ENCODE measurements around the gene ADGRB3.

ADGRB3 gene

DNA sequence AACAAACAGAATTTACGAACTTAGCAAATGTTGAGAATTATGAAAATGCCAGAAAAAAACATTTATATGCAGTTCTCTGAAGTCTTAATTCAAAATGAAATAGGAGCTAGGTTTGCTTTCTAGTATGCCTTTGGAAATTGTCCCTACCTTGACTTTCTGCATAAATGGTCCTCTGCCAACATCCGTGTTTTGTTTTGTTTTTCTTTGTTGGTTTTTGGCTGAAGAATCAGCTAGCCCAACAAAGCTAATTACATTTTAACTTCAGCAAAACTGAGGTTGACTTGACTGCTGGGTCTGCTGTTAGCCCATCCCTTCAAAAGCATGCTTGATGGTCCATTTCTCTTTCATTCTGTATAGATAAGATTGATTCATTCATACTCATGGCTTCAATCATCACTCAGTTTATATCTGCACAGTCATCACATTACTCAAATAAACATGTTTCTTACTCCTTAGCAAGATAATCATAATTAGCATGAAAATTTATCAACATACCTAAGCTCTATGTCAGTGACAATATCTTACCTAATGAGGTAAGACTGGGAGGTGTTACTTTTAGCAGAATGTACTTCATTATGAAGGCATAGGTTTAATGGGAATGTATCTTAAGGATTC, 76.4 kb downstream of the ADGRB3 start:
- no peaks in the 10 kb centered on the region for H3K27me3 ChIP-seq (replicated peaks; ENCODE audit: control insufficient read depth, insufficient read depth, low read length)
- TF ChIP-seq, protein P1, sequence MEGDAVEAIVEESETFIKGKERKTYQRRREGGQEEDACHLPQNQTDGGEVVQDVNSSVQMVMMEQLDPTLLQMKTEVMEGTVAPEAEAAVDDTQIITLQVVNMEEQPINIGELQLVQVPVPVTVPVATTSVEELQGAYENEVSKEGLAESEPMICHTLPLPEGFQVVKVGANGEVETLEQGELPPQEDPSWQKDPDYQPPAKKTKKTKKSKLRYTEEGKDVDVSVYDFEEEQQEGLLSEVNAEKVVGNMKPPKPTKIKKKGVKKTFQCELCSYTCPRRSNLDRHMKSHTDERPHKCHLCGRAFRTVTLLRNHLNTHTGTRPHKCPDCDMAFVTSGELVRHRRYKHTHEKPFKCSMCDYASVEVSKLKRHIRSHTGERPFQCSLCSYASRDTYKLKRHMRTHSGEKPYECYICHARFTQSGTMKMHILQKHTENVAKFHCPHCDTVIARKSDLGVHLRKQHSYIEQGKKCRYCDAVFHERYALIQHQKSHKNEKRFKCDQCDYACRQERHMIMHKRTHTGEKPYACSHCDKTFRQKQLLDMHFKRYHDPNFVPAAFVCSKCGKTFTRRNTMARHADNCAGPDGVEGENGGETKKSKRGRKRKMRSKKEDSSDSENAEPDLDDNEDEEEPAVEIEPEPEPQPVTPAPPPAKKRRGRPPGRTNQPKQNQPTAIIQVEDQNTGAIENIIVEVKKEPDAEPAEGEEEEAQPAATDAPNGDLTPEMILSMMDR (IDR thresholded peaks at IDR 0.05; ENCODE audit: insufficient read depth, low read length, poor library complexity, severe bottlenecking) = no peak
- no peak for DNase-seq (ENCODE audit: extremely low read depth, insufficient read length)
- no peak overlapping the region for H3K4me3 ChIP-seq (replicated peaks; ENCODE audit: low read depth, low read length)
- H3K36me3 ChIP-seq (ENCODE audit: control insufficient read depth, insufficient read depth, low read length) = no peaks in the 10 kb centered on the region

DNA sequence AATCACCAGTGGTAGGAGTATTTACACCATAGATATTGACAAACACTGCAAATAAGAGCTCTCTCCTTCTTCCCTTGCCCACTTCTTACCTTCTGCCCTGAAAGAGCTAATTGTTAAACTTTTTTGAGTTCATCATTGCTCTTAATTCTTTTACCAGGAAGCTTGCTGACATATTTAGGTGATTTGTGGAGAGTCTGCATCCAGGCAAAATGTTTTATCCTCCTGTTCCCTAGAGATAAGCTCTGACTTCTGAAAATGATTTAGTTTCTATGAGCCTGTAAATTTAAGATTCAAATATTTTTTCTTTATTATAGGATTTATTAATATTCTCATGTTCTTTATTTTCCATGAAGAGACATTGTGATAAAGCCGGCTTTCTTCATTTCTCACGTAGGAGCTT, 81.5 kb downstream of the ADGRB3 start:
- no peak overlapping the region for H3K4me3 ChIP-seq (replicated peaks; ENCODE audit: low read depth, low read length)
- TF ChIP-seq, protein P1 (IDR thresholded peaks at IDR 0.05; ENCODE audit: insufficient read depth, low read length, poor library complexity, severe bottlenecking) = no peak
- DNase-seq (ENCODE audit: extremely low read depth, insufficient read length) = no peak

DNA sequence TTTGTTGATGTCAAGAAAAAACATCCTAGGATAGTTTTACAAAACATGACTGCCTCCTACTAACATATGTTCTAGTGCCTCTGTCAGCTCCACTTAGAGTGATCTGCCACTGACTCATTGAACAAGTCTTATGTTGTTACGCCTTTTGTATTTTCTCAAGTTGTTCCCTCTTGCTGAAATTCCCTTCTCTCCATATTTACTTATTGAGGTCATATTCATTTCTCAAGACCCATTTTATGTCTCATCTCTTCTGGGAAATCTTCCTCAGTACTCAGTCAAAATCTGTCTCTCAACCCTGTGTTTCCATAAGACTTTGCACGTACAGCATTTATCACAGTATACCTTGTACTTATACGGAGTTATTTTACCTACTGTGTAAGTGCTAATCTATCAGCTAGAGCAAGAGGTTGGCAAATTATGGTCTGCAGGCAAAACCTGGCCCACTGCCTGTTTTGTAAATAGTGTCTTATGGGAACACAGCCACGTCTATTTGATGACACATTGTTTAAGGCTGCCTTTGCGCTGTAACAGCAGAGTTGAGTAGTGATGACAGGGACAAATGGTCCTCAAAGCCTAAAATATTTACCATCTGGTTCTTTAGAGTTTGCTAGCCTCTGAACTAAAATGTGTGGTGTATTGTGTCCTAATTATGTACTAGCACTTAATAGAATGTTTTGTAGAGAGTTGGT, 83.4 kb downstream of the ADGRB3 start:
- H3K4me3 ChIP-seq (replicated peaks; ENCODE audit: low read depth, low read length) = no peak overlapping the region
- H3K36me3 ChIP-seq (ENCODE audit: control insufficient read depth, insufficient read depth, low read length) = no peaks in the 10 kb centered on the region
- TF ChIP-seq, protein P1 (IDR thresholded peaks at IDR 0.05; ENCODE audit: insufficient read depth, low read length, poor library complexity, severe bottlenecking) = no peak
- H3K27me3 ChIP-seq (replicated peaks; ENCODE audit: control insufficient read depth, insufficient read depth, low read length) = no peaks in the 10 kb centered on the region
- no peak for DNase-seq (ENCODE audit: extremely low read depth, insufficient read length)

More for the DNA sequence above, 81.5 kb downstream of the ADGRB3 start:
- H3K27me3 ChIP-seq (replicated peaks; ENCODE audit: control insufficient read depth, insufficient read depth, low read length) = no peaks in the 10 kb centered on the region
- H3K36me3 ChIP-seq (ENCODE audit: control insufficient read depth, insufficient read depth, low read length) = no peaks in the 10 kb centered on the region

DNA sequence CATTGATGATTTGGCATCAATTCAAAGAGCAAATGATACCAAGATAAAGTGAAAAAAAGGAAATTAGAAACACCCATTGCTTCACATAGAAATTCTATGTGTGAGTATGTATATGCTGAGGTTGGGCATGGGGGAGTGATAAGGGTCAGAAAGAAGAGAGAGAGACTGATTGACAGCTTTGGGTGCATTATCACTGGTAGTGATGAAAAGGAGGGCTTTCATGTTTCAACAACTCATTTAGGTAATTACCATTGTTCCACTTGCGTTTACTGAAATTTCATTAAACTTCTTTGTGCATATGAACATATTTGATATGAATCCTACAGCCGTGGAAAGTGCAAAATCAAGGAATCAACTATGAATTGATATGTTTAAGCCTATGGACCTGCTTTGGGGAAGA, 84.7 kb downstream of the ADGRB3 start:
- TF ChIP-seq, protein P1 (IDR thresholded peaks at IDR 0.05; ENCODE audit: insufficient read depth, low read length, poor library complexity, severe bottlenecking) = no peak
- Histone ChIP-seq H3K4me3 (replicated peaks; ENCODE audit: low read depth, low read length) (no peak overlapping the region), H3K36me3 (ENCODE audit: control insufficient read depth, insufficient read depth, low read length) (no peaks in the 10 kb centered on the region), H3K27me3 (replicated peaks; ENCODE audit: control insufficient read depth, insufficient read depth, low read length) (no peaks in the 10 kb centered on the region)
- DNase-seq (ENCODE audit: extremely low read depth, insufficient read length) = no peak

DNA sequence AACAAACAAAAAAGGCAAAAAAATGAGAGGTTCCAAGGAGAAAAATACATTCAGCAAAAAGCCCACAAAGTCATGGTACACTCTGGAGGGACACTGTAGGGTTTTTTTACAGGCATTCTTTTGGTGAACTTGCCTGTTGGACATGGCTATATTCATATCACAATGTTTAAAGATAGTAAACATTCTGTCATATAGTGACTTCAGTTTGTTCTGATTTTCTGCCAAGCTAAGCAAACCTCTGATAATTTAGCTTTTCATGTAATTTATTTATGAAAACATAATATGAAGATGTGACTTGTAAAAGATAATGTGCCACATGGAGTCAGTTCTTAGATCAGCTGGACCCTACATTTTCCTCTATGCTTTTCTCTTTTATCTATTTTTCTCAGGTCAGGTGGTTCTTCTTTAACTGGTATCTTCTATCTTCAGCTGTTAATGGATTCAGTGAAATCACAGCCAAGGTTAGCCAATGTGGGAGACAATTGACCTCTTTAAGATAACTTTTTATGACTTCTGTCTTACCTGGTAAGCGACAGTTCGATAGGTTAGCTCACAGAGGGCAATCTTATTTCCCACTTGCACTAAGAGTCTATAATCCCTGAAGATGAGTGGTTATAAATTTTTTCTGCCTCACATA, 87.9 kb downstream of the ADGRB3 start:
- DNase-seq (ENCODE audit: extremely low read depth, insufficient read length) = no peak
- Histone ChIP-seq H3K36me3 (ENCODE audit: control insufficient read depth, insufficient read depth, low read length) (no peaks in the 10 kb centered on the region), H3K27me3 (replicated peaks; ENCODE audit: control insufficient read depth, insufficient read depth, low read length) (no peaks in the 10 kb centered on the region), H3K4me3 (replicated peaks; ENCODE audit: low read depth, low read length) (no peak overlapping the region)
- TF ChIP-seq, protein P1 (IDR thresholded peaks at IDR 0.05; ENCODE audit: insufficient read depth, low read length, poor library complexity, severe bottlenecking) = no peak

Measured in GM06990 (cell line).